OCI-LY3 (cell line): ENCODE measurements around the gene SOX11.

Source experiments
- EZH2phosphoT487 ChIP-seq: fragments of 200-600 bp; shearing (Covaris generic); IDR thresholded peaks from 2 replicates; pipeline ENCODE4 v1.6.1; 2018; ENCODE audit warnings: antibody characterized with exemption, mixed run types, low read depth
- TF ChIP-seq, protein P1 (sequence below): fragments of 200-600, 300-600 bp; sonication (generic); IDR thresholded peaks from 2 replicates; pipeline ENCODE4 v1.5.1; 2014; ENCODE audit warnings: antibody characterized with exemption, low read length, low read depth

DNA sequence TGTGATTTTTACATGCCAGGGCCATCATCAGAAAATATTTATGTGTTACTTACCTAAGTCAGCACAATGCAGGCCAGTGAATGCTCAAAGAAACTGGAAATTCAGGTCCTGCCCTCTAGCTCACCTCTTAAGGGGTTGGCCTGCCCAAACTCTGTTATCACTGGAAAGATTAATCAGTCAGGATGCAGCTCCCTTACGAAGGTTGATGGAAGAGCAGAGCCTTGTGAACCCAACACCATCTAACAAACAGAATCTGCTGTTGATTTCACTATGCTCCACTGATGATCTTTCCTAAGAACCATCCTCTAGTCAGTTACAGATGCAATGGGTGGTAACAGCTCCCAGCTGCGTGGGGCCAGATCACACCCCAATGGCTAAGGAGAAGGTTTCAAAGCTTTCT lies 38.2 kb downstream of the SOX11 start:
- TF ChIP-seq, protein P1, sequence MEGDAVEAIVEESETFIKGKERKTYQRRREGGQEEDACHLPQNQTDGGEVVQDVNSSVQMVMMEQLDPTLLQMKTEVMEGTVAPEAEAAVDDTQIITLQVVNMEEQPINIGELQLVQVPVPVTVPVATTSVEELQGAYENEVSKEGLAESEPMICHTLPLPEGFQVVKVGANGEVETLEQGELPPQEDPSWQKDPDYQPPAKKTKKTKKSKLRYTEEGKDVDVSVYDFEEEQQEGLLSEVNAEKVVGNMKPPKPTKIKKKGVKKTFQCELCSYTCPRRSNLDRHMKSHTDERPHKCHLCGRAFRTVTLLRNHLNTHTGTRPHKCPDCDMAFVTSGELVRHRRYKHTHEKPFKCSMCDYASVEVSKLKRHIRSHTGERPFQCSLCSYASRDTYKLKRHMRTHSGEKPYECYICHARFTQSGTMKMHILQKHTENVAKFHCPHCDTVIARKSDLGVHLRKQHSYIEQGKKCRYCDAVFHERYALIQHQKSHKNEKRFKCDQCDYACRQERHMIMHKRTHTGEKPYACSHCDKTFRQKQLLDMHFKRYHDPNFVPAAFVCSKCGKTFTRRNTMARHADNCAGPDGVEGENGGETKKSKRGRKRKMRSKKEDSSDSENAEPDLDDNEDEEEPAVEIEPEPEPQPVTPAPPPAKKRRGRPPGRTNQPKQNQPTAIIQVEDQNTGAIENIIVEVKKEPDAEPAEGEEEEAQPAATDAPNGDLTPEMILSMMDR = no peak
- TF ChIP-seq EZH2phosphoT487 = no peak
